Breast epithelium (tissue), 3 donors: Measurements from ENCODE around the gene DNMT3A.

Experiments used
- CTCF ChIP-seq, 3 donors: fragments of 450-650 bp; IDR thresholded peaks; one replicate each; pipeline ENCODE4 v1.5.1; 2016 to 2017; ENCODE audit warnings: antibody characterized with exemption in 3 of 3, mild to moderate bottlenecking in 3 of 3, moderate library complexity in 3 of 3
- POLR2AphosphoS5 ChIP-seq, 3 donors: sonication (generic); formaldehyde crosslinking; IDR thresholded peaks; one replicate each; pipeline ENCODE4 v1.6.1; 2017; ENCODE audit warnings: antibody characterized with exemption in 3 of 3

DNA sequence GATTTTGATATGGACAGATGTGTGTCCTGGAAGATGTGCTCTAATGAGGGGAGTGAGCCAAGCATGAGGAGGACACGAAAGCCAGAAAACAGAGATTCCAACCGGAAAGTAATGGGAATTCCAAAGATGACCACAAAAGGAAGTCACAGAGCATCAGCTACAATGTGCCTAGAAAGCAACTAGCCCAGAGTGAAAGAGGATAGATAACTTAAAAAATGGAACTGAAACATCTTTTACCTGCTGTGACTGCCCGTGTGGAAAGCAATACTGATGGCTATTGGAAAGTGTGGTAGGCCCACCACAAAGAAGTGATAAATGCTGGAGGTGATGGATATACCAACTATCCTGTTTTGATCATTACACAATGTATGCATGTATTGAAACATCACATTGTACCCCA is 21.6 kb downstream of the DNMT3A start:
- TF ChIP-seq POLR2AphosphoS5 (IDR thresholded peaks at IDR 0.05): no peak
- TF ChIP-seq CTCF (IDR thresholded peaks at IDR 0.05): no peak
